Iris pigment epithelial cell (primary cell): ENCODE data around the gene PRR23E.

Experiments
- DNase-seq: peaks from one replicate; pipeline ENCODE4 v3.0.0-alpha.2; 2011; ENCODE audit warnings: low read depth

The PRR23E gene

DNA sequence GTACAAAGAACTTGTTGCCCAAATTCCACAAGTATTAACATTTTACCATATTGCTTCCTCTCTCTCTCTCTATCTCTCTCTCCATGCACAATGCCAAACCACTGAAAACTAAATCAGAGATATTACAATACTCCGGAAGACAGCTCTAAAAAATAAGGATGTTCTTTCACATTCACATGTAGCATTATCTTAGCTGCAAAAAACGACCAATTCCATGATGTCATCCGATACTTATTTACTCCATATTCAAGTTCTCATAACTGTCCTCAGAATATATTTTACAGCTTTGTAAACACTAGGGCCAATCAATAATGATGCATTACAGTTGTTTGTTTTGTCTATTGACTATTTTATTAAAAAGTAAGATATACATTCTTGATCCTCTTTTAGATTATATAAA is 7.7 kb upstream of the PRR23E start:
- no peak for DNase-seq

DNA sequence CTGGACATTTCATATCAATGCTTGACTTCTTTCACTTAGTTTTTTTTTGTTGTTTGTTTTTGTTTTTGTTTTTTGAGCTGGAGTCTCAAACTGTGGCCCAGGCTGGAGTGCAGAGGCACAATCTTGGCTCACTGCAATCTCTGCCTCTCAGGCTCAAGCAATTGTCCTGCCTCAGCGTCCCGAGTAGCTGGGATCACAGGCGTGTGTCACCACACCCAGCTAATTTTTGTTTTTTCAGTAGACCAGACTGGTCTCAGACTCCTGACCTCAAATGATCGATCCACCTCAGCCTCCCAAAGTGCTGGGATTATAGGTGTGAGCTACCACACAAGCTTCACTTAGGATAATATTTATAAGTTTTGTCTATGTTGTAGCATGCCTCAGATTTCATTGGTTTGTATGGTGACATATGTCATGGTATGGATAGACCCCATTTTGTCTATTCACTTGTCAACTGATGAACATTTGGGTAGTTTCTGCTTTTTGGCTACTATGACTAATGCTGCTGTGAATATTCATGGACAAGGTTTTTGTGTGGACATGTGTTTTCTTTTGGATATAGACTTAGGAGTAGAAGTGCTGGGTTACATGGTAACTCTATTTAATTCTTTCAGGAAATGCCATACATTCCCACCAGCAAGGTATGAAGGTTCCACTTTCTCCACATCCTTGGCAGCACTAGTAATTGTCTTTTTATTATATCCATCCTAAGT is 6.8 kb upstream of the PRR23E start:
- DNase-seq: no peak

DNA sequence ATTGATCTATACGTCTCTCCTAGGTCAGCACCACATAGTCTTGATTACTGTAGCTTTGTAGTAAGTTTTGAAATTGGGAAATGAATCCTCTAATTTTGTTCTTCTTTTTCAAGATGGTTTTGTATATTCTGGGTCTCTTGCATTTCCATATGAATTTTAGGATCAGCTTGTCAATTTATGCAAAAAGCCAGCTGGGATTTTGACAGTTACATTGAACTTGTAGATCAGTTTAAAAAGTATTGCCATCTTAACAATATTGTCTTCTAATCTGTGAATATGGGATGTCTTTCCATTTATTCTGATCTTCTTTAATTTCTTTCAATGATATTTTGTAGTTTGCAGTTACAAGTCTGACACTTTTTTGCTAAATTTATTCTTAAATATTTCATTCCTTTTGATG is 5.6 kb upstream of the PRR23E start:
- DNase-seq: no peak

DNA sequence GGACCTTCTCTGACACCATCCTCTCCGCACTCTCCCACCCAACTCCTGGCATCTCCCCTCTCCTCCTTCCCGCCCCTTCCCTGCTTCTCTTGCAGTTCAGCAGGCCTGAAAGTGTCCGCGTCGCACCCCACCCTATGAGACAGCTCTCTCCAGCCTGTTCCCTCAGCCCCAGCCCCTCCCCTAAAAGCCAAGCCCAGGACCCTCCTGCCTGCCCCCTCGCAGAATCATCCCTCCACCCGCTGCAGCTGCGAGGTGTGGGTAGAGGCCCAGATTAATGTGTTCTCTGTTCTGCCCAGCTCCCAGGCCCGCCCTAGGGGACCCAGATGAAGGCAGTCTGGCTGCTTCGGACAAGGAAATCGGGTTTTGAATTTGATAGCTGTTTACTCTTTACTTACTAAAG is 410 bp downstream of the PRR23E start:
- no peak for DNase-seq

DNA sequence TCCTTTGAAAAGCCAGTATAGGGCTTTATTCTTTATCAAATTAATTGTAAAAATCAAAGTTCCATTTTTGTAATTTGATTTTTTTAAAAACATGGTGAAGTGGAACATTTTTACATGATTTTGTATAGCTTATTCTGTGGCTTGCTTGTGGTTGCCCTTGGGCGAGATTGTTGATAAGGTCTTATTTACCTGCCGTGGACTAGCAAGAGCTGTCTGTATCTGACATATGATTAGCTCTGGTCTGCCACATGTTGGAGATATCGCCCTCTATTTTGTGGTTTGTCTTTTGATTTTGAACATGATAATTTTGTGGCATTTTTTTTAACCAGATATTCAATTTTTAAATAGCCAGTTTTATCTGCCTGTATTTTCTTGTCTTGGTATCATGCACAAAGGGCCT is 844 bp downstream of the PRR23E start:
- no peak for DNase-seq

DNA sequence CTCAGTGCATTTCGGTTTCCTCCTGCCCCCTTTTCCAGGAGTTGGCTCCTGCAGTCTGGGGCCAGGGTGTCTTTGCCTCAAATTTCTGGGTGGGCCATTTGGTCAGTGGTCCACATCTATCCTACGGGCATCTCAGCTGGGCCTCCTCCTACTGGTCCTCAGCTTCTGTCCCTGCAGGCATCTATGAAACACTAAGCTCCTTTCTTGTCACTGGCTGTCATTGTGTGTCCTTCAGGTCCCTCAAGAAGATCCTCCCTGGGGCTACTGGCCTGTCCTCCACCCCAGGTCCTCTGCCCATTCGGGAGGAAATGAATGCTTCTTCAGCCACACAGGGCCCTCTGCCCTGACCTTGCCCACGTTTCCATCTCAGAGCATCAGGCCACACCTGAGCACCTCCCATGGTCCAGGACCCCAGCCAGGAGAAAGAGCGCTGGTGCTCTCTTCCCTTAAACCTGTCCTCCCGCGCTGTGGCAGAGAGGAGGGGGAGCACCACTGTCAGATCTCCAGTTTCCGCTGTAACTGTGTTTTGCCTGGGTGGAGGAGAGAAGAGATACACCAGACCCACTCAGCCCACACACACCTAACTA is 1.8 kb downstream of the PRR23E start:
- no peak for DNase-seq

DNA sequence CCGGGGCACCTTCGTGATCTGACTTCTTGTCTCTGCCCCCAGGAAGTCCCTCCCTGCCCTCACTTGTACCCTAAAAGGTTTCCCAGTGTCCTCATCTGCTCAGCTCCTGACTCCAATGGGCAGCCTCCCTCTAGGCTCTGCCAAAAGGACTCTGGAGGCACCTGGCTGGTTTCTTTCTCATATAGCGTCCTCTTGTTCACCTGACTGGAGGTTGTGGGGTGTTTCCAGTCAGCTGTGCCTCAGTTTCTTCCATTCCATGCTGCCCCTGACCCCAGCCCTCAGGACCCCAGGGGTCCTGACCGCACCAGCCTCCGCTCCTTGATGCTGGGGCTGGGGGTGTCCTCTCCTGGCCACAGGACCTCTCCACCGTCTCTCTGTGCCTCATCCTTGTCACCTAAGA is 2.5 kb downstream of the PRR23E start:
- no peak for DNase-seq

DNA sequence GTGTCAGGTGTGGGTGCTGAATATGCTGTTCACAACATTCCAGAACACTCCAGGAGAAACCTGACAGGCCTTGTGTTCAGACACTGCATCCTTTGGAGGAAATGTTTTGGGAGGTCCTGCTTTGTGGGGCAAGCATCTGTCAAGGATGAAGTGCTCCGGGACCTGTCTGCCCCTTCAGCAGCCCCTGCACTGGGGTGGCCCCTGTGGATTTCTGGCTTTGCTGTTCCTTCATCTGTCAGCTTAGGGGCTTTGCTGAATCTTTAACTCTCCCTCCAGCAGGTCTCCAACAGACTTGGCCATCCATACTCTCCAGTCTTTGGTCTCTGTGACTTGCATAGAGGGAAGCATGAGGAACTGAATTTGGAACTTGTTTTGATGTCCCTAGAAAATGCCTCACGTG is 3.1 kb downstream of the PRR23E start:
- DNase-seq: no peak

DNA sequence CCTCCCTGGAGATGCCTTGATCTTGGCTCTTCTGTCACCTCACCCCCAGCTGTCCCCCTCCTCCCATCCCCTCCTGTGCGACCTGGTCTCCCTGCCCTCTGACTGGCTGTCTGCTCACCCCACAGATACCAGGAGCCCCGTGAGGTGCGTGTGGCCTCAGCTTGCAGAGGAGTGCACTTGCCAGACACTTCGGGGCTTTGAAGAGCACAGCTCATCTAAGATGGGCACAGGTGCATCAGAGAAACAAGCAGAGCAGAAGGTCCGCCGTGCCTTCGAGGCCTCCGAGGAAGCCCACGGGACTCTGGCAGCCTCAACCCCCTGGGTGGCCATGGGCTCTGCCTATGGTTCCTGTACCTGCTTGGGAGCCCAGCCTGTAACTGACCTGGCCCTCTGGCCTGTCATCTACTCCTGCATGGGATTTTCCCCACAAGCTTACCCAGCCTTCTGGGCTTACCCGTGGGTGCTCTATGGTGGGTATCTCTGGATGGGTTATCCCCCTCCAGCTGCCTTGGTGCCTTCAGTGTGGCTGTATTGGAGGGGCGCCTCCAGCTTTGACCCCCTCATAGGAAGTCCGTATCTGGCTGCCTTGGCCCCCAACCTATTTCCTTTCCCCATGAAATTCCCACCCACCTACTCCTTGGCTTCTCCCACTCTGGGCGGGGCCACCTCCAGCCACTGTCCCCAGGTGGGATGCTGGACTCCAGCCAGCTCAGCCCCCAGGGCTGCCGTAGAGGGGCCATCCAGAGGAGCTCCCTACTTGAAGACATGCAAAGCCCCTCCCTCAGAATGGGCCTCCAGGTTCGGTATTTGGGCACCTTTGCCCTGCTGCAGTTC is 3.8 kb downstream of the PRR23E start:
- DNase-seq: no peak

DNA sequence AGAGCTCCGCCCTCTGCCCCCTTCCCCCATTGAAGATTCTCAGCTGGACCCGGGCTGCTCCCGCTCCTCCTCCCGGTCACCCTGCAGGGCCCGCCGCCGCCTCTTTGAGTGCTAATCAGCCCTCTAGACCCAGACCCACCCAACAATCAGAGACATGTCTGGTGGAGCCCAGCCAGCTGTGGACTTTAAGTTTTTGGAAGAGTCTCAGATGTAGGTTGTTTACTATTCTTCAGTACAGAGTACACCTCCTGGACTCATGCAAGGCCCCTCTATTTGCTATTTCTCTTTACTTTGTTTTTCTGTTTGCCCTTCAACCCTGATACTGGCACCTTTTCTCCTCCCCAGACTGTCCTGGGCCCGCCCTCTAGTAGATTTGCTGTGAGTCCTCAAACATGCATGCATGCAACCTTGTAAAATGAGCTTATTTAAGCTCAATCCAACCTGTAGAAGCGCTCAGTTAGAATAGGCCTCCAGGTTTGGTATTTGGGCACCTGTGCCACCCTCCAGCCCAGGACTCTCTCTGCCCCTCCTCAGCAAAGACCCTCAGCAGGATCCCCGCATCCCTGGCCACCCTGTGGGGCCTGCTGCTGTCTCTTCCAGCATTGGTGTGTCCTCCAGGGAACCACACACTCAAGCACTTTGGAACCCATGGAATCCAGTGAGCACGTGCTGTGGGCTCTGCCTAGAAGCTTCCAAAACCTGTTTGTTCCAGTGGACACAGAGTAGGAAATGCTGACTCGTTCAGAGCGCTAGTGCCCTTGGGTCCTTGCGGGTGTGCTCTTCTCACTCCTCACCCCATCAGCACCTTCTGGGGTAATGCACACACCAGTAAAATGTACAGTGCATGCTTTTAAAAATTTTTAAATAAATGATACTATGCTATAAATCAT is 4.6 kb downstream of the PRR23E start:
- DNase-seq: no peak

DNA sequence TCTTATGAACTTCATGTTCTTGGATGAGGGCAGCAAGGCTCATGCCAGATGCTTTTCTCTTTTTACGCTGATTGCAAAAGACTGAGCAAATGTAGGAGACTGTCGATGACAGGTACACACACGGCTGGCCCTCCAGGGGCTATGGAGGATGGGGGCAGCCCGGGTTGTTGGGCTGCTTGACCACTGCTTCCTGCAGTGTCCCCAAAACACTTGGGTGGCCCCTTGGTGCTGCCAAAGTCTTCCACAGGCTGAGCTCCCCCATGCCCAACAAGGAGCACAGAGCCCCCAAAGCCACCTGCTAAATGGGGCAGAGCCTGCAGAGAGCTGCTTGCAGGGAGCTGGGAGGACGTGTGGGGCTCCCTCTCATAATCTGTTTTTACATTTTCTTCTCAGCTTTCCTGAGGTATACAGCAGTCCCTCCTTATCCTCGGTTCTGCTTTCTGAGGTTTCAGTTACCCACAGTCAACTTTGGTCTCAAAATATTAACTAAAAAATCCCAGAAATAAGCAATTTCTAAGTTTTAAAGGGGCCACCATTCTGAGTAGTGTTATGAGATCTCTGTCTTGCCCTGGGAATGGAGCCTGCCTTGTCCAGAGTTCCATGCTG is 7.3 kb downstream of the PRR23E start:
- DNase-seq: no peak

DNA sequence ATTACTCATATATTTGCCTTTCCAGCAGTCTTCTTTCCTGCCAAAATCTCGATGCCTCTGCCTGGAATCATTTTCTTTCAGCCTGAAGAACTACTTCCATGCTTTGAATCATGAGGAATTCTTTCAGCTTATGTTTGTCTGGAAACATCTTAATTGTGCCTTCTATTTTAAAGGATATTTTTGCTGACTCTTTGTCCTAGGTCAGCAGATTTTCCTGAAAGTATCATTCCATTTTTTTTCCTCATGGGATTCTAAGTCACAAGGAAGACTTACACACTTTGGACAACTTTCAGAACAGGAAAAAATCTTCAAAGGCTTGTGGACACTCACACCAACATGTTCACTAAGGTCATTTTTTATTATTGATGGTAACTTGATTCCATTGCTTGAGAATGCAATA is 10.1 kb downstream of the PRR23E start:
- DNase-seq: no peak

DNA sequence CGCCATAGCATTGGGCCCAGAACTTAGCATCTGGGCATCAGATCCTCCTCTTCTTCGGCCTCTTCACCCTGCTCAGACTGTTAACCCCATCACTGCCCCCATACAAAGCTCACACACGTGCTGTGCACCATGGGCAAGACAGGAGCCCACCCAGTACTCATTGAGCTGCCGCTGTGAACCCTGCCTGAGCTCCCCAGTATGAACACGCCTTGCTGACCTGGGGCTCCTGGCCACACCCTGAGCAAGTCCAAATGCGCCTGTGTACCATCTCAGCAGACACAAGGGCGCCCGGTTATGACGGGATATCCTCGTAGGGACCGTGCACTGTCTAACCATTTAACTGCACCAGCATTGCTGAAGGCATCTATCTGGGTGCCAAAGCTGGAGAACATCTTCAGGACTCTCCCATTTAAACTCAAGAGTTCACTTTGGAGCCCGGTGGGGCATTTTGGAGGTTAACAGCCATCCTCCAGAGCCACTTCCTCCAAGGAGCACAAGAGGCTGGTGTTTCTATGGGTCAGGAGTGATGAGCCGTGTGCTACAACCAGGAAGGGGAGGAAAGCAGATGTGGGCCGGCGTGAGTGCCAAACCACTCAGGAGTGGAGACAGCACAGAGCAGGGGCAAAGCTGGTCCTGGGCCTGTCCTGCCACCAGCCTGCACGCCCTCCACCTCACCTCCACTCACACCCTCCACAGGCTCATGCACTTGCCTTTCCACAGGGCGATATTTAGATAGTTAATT is 12.1 kb downstream of the PRR23E start:
- DNase-seq: no peak

DNA sequence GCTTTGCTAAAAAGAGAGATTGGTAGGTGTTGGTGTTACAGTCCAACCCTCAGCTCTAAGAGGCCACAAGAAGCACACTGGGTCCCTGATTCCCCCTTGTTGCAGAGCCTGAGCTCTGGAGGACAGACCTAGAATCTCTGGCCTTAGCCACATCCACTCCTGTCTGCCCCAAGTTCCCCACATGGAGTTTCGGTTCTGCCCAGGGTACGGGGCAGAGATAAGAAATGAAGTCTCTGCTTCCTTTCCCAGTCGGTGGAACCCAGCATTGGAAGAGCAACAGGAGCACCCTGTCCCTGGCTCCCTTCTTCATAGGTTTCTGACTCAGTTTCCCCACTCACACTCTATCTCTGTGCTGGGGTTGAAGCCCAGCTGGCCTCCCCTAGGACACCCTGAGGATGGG is 13.2 kb downstream of the PRR23E start:
- DNase-seq: no peak

DNA sequence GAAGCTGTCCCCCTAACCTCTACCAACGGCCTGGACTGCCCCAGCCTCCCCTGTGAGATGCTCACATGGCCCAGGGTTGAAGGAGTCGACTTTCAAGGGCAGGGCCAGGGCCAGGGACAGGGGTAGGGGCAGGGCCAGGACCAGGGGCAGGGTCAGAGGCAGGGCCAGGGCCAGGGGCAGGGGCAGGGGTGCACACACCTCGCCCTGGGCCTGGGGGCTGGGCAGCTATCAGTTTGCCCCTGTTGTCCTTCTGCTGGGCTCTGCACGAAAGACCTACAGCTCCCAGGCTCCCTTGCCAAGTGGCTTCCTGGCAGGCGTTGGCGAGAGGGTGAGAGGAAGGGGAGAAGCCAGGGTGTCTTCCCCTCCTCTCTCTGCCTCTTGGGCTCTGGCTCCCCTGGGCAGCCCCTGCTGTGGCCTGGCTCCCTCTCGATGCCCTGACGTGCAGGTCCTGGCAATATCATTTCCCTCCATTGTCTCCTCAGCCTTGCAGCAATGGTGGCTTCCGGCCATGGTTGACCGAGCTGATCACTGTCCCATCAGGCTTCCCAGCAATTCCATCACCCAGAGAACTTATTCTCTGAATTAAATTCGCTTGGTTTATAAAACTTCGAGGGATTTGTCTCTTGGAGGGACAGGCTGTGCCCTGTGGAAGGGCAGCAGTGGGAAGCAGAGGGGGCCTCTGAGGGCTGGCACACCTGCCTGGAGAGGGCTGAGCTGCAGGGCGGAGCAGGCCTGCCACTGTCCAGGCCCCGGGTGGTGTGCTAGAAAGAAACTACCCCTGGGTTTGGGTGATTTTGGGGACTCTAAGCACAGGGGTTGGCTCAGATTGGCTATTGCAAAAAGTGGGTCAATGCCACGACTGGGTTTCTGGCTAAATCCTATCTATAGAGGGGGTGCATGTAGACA is 13.9 kb downstream of the PRR23E start:
- no peak for DNase-seq

DNA sequence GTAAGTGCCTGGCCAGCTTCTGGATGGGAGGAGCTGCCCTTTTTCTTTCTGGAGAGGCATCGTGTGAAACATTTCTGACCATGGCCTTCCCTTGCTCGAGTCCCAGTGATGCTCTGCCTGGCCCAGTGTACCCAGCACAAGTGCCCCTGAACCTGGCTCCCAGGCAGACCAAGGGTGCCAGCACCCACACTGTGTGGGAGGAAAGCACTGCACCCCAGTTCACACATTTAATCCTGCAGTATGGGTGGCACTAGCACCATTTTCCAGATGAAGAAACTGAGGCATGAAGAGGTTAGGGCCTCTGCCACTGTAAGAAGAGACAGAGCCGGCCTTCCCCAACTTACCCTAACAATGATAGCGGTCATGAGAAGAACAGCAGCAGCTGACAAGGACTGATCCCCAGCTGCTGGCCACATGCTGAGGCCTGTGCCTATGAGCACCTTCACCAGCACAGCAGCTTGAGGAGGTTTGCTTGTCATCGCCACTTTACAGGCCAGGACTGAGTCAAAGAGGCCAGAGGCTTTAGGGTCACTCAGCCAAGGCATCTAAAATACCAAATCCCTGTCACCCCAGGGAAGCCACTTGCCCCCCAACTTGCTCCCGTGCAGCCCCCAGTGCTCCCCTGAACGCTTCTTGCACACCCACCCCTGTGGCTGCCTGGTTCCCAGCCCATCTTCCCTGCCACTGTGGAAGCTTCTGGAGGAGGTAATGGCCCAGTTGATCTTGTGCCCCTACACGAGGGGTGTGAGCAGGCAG is 15.0 kb downstream of the PRR23E start:
- DNase-seq: no peak

DNA sequence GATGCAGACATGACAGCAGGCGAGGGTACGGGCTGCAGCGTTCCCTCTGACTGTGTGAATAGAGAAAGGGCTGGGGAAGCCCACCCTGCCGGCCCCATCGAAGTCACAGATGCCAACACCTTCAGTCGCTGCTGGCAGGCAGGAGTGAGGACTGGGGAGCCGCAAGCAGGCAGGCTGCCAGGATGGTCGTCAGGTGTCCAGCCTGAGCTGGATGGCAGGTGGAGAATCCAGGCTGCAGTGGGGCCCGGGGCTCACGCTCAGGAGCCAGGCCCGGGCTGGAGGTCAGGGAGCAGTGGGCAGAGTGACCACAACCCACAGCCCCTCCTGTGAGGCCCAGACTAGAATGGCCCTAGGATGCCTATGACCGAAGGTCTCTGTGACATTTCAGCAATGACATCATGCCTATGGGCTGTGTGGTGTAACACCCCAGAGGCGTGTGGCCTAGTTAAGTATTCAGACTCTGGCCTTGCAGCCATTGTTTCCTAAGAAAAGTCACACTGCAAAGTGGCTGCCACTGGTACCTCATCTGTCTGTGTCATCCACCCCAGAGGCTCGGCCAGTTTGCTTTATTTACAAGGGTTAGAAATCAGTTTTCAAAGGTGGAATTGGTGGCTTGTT is 15.7 kb downstream of the PRR23E start:
- no peak for DNase-seq

DNA sequence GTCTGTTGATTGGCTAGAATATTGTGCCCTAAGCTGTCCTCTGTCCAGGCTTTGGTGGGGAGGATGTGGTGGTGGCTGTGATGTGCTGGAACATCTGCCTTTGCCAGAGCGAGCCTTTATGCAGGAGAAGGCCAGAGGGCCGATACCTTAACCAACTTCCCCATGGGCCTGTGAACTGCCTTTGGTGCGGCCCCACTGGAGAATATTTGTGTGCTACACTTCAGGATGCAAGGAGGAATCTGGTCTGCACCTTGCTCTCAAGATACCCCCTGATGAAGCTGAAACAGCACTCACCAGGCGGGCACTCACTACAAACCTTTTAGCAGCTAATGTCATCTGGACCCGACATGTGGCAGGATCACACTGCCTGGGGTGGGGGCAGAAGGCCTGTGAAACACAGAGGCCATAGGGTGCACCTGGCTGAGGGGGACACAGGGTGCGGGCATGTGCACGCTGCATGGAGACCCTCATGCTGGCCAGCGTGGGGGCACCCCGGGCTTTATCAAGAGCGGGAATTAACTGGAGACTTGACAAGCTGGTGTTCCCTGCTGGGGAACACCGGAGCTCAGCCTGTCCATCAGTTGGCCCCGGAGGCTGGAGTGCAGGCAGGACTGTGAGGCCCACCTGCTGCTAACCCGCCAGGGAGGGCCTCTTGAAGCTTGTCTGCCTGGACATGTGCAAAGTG is 16.4 kb downstream of the PRR23E start:
- no peak for DNase-seq
